Brain microvascular endothelial cell (primary cell): ENCODE measurements around the gene POLA1.

ENCODE experiments used
- DNase-seq: peaks from one replicate; pipeline ENCODE4 v3.0.0-alpha.2; 2020
- H3K27ac ChIP-seq: fragments of 250-450 bp; sonication (Bioruptor Pico); 2 replicates; pipeline ENCODE4 v1.5.1; 2020; ENCODE audit warnings: mild to moderate bottlenecking, moderate library complexity
- H3K27me3 ChIP-seq: fragments of 250-450 bp; sonication (Bioruptor Pico); replicated peaks from 2 replicates; pipeline ENCODE4 v1.5.1; 2020; ENCODE audit warnings: mild to moderate bottlenecking
- H3K36me3 ChIP-seq: fragments of 250-450 bp; sonication (Bioruptor Pico); replicated peaks from 2 replicates; pipeline ENCODE4 v1.5.1; 2020; ENCODE audit warnings: mild to moderate bottlenecking
- H3K4me3 ChIP-seq: 2 replicates; pipeline ENCODE4 v1.5.1; 2011; ENCODE audit warnings: low read depth, mild to moderate bottlenecking, control low read depth, low read length, moderate library complexity
- in situ Hi-C: cut with HindIII; loops from 2 replicates; pipeline ENCODE4 v1.10.0; 2017; ENCODE audit warnings: low sequenced_read_pairs, low pct_ligation_motif_present
- TF ChIP-seq, protein P1 (sequence below): IDR thresholded peaks from 2 replicates; pipeline ENCODE4 v1.5.1; 2011; ENCODE audit warnings: low read depth, mild to moderate bottlenecking, moderate library complexity, low read length, control low read depth, inconsistent platforms; ENCODE audit errors: missing control alignments

POLA1 gene

DNA sequence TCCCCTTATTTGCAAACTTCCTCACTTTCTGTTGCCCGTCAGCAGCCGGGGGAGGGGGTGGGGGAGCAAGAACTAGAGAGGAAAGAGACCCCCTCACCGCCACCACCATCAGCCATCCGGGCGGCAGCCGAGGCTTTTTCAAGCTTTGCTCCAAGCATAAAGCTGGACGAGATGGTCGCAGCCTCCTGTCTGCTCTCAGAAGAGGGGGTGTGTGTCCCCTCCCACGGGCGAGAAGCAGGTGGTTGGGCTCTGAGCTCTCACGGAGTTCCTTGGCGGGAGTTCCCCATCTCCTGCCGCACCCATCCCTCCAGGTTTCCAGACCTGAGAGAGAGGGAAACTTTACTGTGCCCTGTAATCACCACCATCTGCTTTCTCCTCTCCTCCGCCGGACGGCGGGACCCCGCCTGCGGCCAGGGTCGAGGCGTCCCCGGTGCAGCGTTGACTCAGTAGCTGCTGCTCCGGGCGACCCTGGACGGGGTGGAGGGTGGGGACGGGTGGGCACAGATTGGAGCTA lies 326.7 kb downstream of the POLA1 start:
- Histone ChIP-seq H3K4me3 (no peak overlapping the region), H3K36me3 (no peaks in the 10 kb centered on the region), H3K27ac (no peak overlapping the region), H3K27me3 (peaks cover 34% of the 10 kb centered on the region)
- TF ChIP-seq, protein P1, sequence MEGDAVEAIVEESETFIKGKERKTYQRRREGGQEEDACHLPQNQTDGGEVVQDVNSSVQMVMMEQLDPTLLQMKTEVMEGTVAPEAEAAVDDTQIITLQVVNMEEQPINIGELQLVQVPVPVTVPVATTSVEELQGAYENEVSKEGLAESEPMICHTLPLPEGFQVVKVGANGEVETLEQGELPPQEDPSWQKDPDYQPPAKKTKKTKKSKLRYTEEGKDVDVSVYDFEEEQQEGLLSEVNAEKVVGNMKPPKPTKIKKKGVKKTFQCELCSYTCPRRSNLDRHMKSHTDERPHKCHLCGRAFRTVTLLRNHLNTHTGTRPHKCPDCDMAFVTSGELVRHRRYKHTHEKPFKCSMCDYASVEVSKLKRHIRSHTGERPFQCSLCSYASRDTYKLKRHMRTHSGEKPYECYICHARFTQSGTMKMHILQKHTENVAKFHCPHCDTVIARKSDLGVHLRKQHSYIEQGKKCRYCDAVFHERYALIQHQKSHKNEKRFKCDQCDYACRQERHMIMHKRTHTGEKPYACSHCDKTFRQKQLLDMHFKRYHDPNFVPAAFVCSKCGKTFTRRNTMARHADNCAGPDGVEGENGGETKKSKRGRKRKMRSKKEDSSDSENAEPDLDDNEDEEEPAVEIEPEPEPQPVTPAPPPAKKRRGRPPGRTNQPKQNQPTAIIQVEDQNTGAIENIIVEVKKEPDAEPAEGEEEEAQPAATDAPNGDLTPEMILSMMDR: no peak
- in situ Hi-C loops: no loop called here
- no peak for DNase-seq

- Histone ChIP-seq H3K27ac (no peak overlapping the region), H3K27me3 (peaks cover 31% of the 10 kb centered on the region), H3K36me3 (no peaks in the 10 kb centered on the region), H3K4me3 (no peak overlapping the region)
- DNase-seq: no peak
- in situ Hi-C loops: no loop called here
- TF ChIP-seq, protein P1: peak; percentile 67
Observed at GRCh38 chrX:25020905-25021449, 327.3 kb downstream of the POLA1 start.

GRCh38 chrX:25022499-25023325 lies 329.0 kb downstream of the POLA1 start:
- in situ Hi-C loops: no loop called here
- Histone ChIP-seq H3K27me3 (peaks cover 27% of the 10 kb centered on the region), H3K4me3 (no peak overlapping the region)

GRCh38 chrX:25023908-25024307 lies 330.2 kb downstream of the POLA1 start:
- in situ Hi-C loops: no loop called here

More at GRCh38 chrX:25022499-25023325, 329.0 kb downstream of the POLA1 start:
- no peaks in the 10 kb centered on the region for H3K36me3 ChIP-seq
- no peak for DNase-seq
- H3K27ac ChIP-seq: no peak overlapping the region
- TF ChIP-seq, protein P1: peak; percentile 30

DNA sequence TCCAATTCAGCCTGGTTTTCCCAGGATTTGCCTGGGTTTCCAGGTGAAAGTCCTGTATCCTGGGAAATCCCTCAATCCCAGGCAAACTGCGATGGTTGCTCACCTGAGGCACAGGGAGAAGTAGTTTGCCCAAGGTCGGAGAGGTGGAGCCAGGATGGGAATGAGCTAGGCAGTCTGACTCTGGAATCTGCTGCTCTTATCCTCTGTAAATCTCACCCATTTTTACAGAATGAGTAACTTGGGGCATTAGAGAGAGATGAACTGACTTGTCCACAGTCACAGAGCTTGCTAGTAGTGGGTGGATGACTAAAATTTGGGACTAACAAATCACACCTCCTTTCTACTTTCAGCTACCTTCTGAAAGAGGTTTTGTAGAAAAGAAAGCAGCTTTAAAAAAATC lies 331.9 kb downstream of the POLA1 start:
- H3K27ac ChIP-seq: no peak overlapping the region
- H3K36me3 ChIP-seq: no peaks in the 10 kb centered on the region
- TF ChIP-seq, protein P1: no peak
- H3K27me3 ChIP-seq: peaks cover 12% of the 10 kb centered on the region
- in situ Hi-C loops: no loop called here
- no peak overlapping the region for H3K4me3 ChIP-seq
- no peak for DNase-seq

More at GRCh38 chrX:25023908-25024307, 330.2 kb downstream of the POLA1 start:
- H3K4me3 ChIP-seq: no peak overlapping the region
- peaks cover 22% of the 10 kb centered on the region for H3K27me3 ChIP-seq
- TF ChIP-seq, protein P1: no peak
- no peak for DNase-seq
- no peaks in the 10 kb centered on the region for H3K36me3 ChIP-seq
- no peak overlapping the region for H3K27ac ChIP-seq
